Smooth muscle cell (in vitro differentiated cells): ENCODE measurements around the gene STX4. TPM values are rescaled to one million over a fixed set of nuclear protein-coding genes. Genes with fewer than 3 reads are reported as not detected.

Experiments
- DNase-seq: peaks from one replicate; lab custom pipeline; 2025; ENCODE audit not compliant: unreplicated experiment; lab: John Stamatoyannopoulos, UW
- H2AFZ ChIP-seq: fragments of 200-600 bp; sonication (generic); 2 replicates; pipeline ENCODE4 v1.6.0; 2016; ENCODE audit warnings: antibody characterized with exemption, low read depth, mild to moderate bottlenecking
- H3F3A ChIP-seq: fragments of 200-600 bp; sonication (generic); 2 replicates; pipeline ENCODE4 v1.6.0; 2017; ENCODE audit warnings: antibody characterized with exemption, low read depth
- H3K27ac ChIP-seq: fragments of 200-600 bp; sonication (generic); 2 replicates; pipeline ENCODE4 v1.5.1; 2016; ENCODE audit warnings: low read depth, mild to moderate bottlenecking
- H3K27me3 ChIP-seq: fragments of 200-600 bp; sonication (generic); 2 replicates; pipeline ENCODE4 v1.6.1; 2016; ENCODE audit warnings: low read depth, mild to moderate bottlenecking
- H3K36me3 ChIP-seq: fragments of 200-600 bp; sonication (generic); 2 replicates; pipeline ENCODE4 v1.5.1; 2016; ENCODE audit warnings: low read depth
- H3K4me1 ChIP-seq: fragments of 200-600 bp; sonication (generic); 2 replicates; pipeline ENCODE4 v1.5.1; 2016; ENCODE audit warnings: low read depth
- H3K4me2 ChIP-seq: fragments of 200-600 bp; sonication (generic); 2 replicates; pipeline ENCODE4 v1.6.0; 2016; ENCODE audit warnings: mild to moderate bottlenecking
- H3K4me3 ChIP-seq: fragments of 200-600 bp; sonication (generic); 2 replicates; pipeline ENCODE4 v1.5.1; 2016; ENCODE audit warnings: mild to moderate bottlenecking
- H3K79me2 ChIP-seq: fragments of 200-600 bp; sonication (generic); 2 replicates; pipeline ENCODE4 v1.6.0; 2016; ENCODE audit warnings: low read depth, mild to moderate bottlenecking
- H3K9ac ChIP-seq: fragments of 200-600 bp; sonication (generic); 2 replicates; pipeline ENCODE4 v1.6.0; 2016; ENCODE audit warnings: low read depth
- H3K9me3 ChIP-seq: fragments of 200-600 bp; sonication (generic); replicated peaks from 2 replicates; pipeline ENCODE4 v1.5.1; 2016; ENCODE audit warnings: low read depth
- H4K20me1 ChIP-seq: fragments of 200-600 bp; sonication (generic); 2 replicates; pipeline ENCODE4 v1.6.0; 2016; ENCODE audit warnings: low read depth
- CTCF ChIP-seq: fragments of 200-600 bp; sonication (generic); IDR thresholded peaks from 2 replicates; pipeline ENCODE4 v1.5.1; 2017; ENCODE audit warnings: borderline replicate concordance, mild to moderate bottlenecking, antibody characterized with exemption; ENCODE audit not compliant: insufficient read depth, poor library complexity, severe bottlenecking
- WGBS: methylation state at CpG from one replicate; pipeline ENCODE4 v1.1.7; 2016; ENCODE audit warnings: low lambda C conversion rate; 5-methylcytosine and 5-hydroxymethylcytosine counted together
- polyA plus RNA-seq: library from polyadenylated mRNA; unstranded; fragments of >200 nt; fragmentation: Nextera tagmentation; extraction: Ambion mirVana; gene quantifications from 2 replicates; pipeline ENCODE4 v1.2.1, GENCODE V29; 2016
- total RNA-seq: library from RNA; depleted of rRNA; stranded (reverse); fragments of >200 nt; gene quantifications from 2 replicates; pipeline ENCODE4 v1.2.3, GENCODE V29; 2014

Gene STX4
- total and polyA plus RNA-seq, 2 experiments from 2014 or later: 23.1 to 50.6 TPM

DNA sequence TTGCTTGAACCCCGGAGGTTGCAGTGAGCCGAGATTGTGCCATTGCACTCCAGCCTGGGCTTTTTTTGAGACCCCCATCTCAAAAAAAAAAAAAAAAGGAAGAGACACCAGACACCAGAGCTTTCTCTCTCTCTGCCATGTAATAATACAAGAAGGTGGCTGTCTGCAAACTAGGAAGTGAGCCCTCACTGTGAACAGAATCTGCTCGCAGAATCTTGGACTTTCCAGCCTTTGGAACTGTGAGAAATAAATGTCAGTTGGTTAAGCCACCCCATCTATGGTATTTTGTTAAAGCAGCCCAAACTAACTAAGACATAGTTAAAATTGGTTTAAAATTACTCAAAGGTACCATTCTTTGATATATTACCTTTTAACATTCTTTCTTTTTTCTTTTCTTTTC, 12.8 kb upstream of the STX4 start:
- H3K9me3 ChIP-seq: no peaks in the 10 kb centered on the region
- no peak overlapping the region for H3K27ac ChIP-seq
- no peaks in the 10 kb centered on the region for H4K20me1 ChIP-seq
- H3K79me2 ChIP-seq: no peaks in the 10 kb centered on the region
- DNase-seq: no peak
- no peak overlapping the region for H3K4me3 ChIP-seq
- no peaks in the 10 kb centered on the region for H3K4me1 ChIP-seq
- no peak overlapping the region for H3K9ac ChIP-seq
- H3F3A ChIP-seq: no peaks in the 10 kb centered on the region
- no peak overlapping the region for H3K4me2 ChIP-seq
- no peak overlapping the region for H2AFZ ChIP-seq
- no peaks in the 10 kb centered on the region for H3K36me3 ChIP-seq
- no peak for TF ChIP-seq CTCF
- no peaks in the 10 kb centered on the region for H3K27me3 ChIP-seq
- 82% methylated on average over 3 of the region's 3 CpGs for WGBS

DNA sequence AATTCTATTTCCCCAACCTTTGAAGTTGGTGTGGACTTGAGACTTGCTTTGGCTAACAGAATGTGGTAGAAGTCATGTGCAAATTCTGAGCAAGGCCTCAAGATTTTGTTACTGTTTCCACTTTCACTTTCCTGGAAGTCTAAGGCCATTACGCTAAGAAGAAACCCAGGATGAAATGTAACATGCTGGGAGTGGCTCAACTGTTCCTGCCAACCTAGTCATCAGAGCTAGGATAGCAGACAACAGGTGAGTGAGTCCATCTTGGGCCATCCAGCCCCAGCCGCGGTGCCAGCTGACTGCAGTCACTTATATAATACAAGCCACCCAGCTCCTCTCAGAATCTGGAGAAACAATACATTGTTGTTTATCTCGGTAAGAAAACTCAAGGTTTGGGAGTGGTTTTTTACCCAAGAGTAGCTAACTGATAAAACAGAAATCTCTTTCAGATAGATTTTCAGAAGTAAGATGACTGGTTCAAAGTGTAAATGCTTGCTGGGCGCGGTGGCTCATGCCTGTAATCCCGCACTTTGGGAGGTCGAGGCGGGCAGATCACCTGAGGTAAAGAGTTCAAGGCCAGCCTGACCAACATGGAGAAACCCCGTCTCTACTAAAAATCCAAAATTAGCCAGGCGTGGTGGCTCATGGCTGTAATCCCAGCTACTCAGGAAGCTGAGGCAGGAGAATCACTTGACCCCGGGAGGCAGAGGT, 10.7 kb upstream of the STX4 start:
- Histone ChIP-seq H3K9me3 (no peaks in the 10 kb centered on the region), H2AFZ (no peak overlapping the region), H3F3A (no peaks in the 10 kb centered on the region), H3K9ac (no peak overlapping the region), H3K36me3 (no peaks in the 10 kb centered on the region), H3K4me2 (no peak overlapping the region), H3K27me3 (no peaks in the 10 kb centered on the region), H3K4me3 (no peak overlapping the region), H3K79me2 (no peaks in the 10 kb centered on the region), H3K4me1 (no peaks in the 10 kb centered on the region), H3K27ac (no peak overlapping the region), H4K20me1 (no peaks in the 10 kb centered on the region)
- no peak for TF ChIP-seq CTCF
- DNase-seq: no peak
- whole genome bisulfite sequencing: 90% methylated on average over 12 of the region's 12 CpGs

DNA sequence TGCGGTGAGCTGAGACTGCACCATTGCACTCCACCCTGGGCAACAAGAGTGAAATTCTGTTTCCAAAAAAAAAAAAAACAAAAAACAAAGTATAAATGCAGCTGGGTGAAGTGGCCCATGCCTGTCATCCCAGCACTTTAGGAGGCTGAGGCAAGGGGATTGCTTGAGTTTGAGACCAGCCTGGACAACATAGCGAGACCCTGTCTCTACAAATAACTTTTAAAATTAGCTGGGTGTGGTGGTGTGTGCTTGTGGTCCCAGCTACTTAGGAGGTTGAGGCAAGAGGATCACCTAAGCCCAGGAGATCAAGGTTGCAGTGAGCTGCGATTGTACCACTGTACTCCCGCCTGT, 10.1 kb upstream of the STX4 start:
- H3K9ac ChIP-seq: no peak overlapping the region
- no peak overlapping the region for H3K4me3 ChIP-seq
- no peaks in the 10 kb centered on the region for H3K9me3 ChIP-seq
- no peak for DNase-seq
- H4K20me1 ChIP-seq: no peaks in the 10 kb centered on the region
- H3K4me1 ChIP-seq: no peaks in the 10 kb centered on the region
- no peaks in the 10 kb centered on the region for H3F3A ChIP-seq
- no peak overlapping the region for H2AFZ ChIP-seq
- H3K36me3 ChIP-seq: no peaks in the 10 kb centered on the region
- no peaks in the 10 kb centered on the region for H3K79me2 ChIP-seq
- no peaks in the 10 kb centered on the region for H3K27me3 ChIP-seq
- TF ChIP-seq CTCF: no peak
- 94% methylated on average over 4 of the region's 4 CpGs for WGBS
- H3K4me2 ChIP-seq: no peak overlapping the region
- no peak overlapping the region for H3K27ac ChIP-seq

GRCh38 chr16:31023627-31024226, 9.6 kb upstream of the STX4 start:
- Histone ChIP-seq H3K4me3 (no peak overlapping the region), H3K9ac (no peak overlapping the region), H3K27me3 (no peaks in the 10 kb centered on the region), H3K27ac (no peak overlapping the region), H4K20me1 (no peaks in the 10 kb centered on the region), H3F3A (no peaks in the 10 kb centered on the region), H2AFZ (no peak overlapping the region), H3K4me2 (no peak overlapping the region), H3K36me3 (no peaks in the 10 kb centered on the region), H3K9me3 (no peaks in the 10 kb centered on the region), H3K4me1 (no peaks in the 10 kb centered on the region), H3K79me2 (no peaks in the 10 kb centered on the region)
- 94% methylated on average over 6 of the region's 6 CpGs for WGBS
- no peak for DNase-seq
- no peak for TF ChIP-seq CTCF
